IMR-90 (cell line): Measurements from ENCODE around the gene PLEKHS1. TPM values are rescaled to one million over a fixed set of nuclear protein-coding genes. Genes with fewer than 3 reads are reported as not detected.

ENCODE experiments used
- ATAC-seq: fragments of 200-7000 bp; cut with Tn5 transposase; 2 replicates; pipeline ENCODE4 v1.9.1; 2020; ENCODE audit warnings: low read depth, mild to moderate bottlenecking, moderate library complexity
- BruUV-seq: library from RNA; stranded (reverse); fragments of 400-500 nt; replicated peaks from 2 replicates; lab custom pipeline; 2021; lab: Mats Ljungman, UMichigan
- CTCF ChIA-PET: fragments of 300-600 bp; formaldehyde crosslinking; extraction: SDS; loops from one replicate; lab custom pipeline; 2021; ENCODE audit warnings: antibody characterized with exemption; lab: Yijun Ruan, JAX
- POLR2A ChIA-PET: fragments of 300-600 bp; sonication (Branson Sonifier 250); formaldehyde crosslinking; loops from one replicate; lab custom pipeline; 2022; ENCODE audit warnings: antibody characterized with exemption; ENCODE audit not compliant: unreplicated experiment; lab: Charles Lee
- DNase-seq: peaks from one replicate; pipeline ENCODE4 v3.0.0; 2013
- H2AFZ ChIP-seq: replicated peaks from 2 replicates; pipeline ENCODE3; 2013; ENCODE audit warnings: low read length, mild to moderate bottlenecking; ENCODE audit not compliant: poor library complexity
- H2AK5ac ChIP-seq: 2 replicates; pipeline ENCODE4 v1.6.1; 2013; ENCODE audit warnings: low read depth, low read length, inconsistent platforms
- H2AK9ac ChIP-seq: replicated peaks from 2 replicates; pipeline ENCODE3; 2013; ENCODE audit warnings: mild to moderate bottlenecking, low read depth, low read length, moderate library complexity; ENCODE audit not compliant: poor library complexity
- H2BK120ac ChIP-seq: 2 replicates; pipeline ENCODE4 v1.6.1; 2013; ENCODE audit warnings: low read depth, low read length, inconsistent platforms
- H2BK15ac ChIP-seq: 3 replicates; pipeline ENCODE4 v1.6.1; 2013; ENCODE audit warnings: low read depth, low read length, inconsistent platforms
- H2BK20ac ChIP-seq: 2 replicates; pipeline ENCODE4 v1.6.1; 2013; ENCODE audit warnings: low read depth, mild to moderate bottlenecking, inconsistent platforms, low read length, moderate library complexity
- H2BK5ac ChIP-seq: 2 replicates; pipeline ENCODE4 v1.6.1; 2013; ENCODE audit warnings: mild to moderate bottlenecking, low read depth, low read length, inconsistent platforms; ENCODE audit not compliant: poor library complexity, severe bottlenecking
- H3K14ac ChIP-seq: replicated peaks from 2 replicates; pipeline ENCODE4 v1.6.1; 2013; ENCODE audit warnings: low read depth, low read length, inconsistent platforms
- H3K18ac ChIP-seq: 2 replicates; pipeline ENCODE4 v1.6.1; 2013; ENCODE audit warnings: low read depth, low read length, control low read depth
- H3K23ac ChIP-seq: 2 replicates; pipeline ENCODE4 v1.6.1; 2013; ENCODE audit warnings: low read depth, low read length, inconsistent platforms
- H3K27ac ChIP-seq: 2 replicates; pipeline ENCODE4 v1.5.1; 2013; ENCODE audit warnings: mild to moderate bottlenecking, control low read depth, low read length; ENCODE audit not compliant: insufficient read depth
- H3K27me3 ChIP-seq: 2 replicates; pipeline ENCODE4 v1.6.1; 2013; ENCODE audit warnings: low read length; ENCODE audit not compliant: control insufficient read depth, insufficient read depth
- H3K36me3 ChIP-seq: 2 replicates; pipeline ENCODE4 v1.6.1; 2013; ENCODE audit warnings: low read length, mixed read lengths; ENCODE audit not compliant: control insufficient read depth, insufficient read depth
- H3K4ac ChIP-seq: 2 replicates; pipeline ENCODE4 v1.6.1; 2013; ENCODE audit warnings: low read depth, low read length, inconsistent platforms
- H3K4me1 ChIP-seq: 2 replicates; pipeline ENCODE4 v1.6.1; 2013; ENCODE audit warnings: low read length, mixed read lengths; ENCODE audit not compliant: control insufficient read depth, insufficient read depth
- H3K4me2 ChIP-seq: 2 replicates; pipeline ENCODE4 v1.6.1; 2013; ENCODE audit warnings: low read depth, mild to moderate bottlenecking, control low read depth, low read length, moderate library complexity
- H3K4me3 ChIP-seq: 2 replicates; pipeline ENCODE4 v1.5.1; 2013; ENCODE audit warnings: low read depth, mild to moderate bottlenecking, control low read depth, low read length, moderate library complexity; ENCODE audit not compliant: insufficient read depth
- H3K56ac ChIP-seq: 2 replicates; pipeline ENCODE4 v1.6.1; 2013; ENCODE audit warnings: low read length, inconsistent platforms; ENCODE audit not compliant: insufficient read depth; ENCODE audit errors: extremely low read depth
- H3K79me1 ChIP-seq, 2 experiments: 2 replicates each; pipeline ENCODE4 v1.6.1; 2013; ENCODE audit warnings: low read length in 2 of 2, inconsistent platforms in 1 of 2, low read depth in 1 of 2
- H3K9ac ChIP-seq: 2 replicates; pipeline ENCODE4 v1.6.1; 2013; ENCODE audit warnings: low read depth, low read length, control low read depth
- H3K9me1 ChIP-seq: 2 replicates; pipeline ENCODE4 v1.6.1; 2013; ENCODE audit warnings: low read length, inconsistent platforms; ENCODE audit not compliant: insufficient read depth
- H3K9me3 ChIP-seq: 2 replicates; pipeline ENCODE4 v1.6.1; 2013; ENCODE audit warnings: low read length; ENCODE audit not compliant: control insufficient read depth, insufficient read depth
- H4K20me1 ChIP-seq: 2 replicates; pipeline ENCODE4 v1.6.1; 2013; ENCODE audit warnings: low read length, inconsistent platforms; ENCODE audit not compliant: insufficient read depth
- H4K5ac ChIP-seq: 2 replicates; pipeline ENCODE4 v1.6.1; 2013; ENCODE audit warnings: mild to moderate bottlenecking, low read depth, low read length, control low read depth
- H4K8ac ChIP-seq, 2 experiments: 2 replicates each; pipeline ENCODE4 v1.6.1; 2013; ENCODE audit warnings: low read depth in 2 of 2, low read length in 2 of 2, control low read depth in 1 of 2, inconsistent platforms in 1 of 2
- H4K91ac ChIP-seq: 2 replicates; pipeline ENCODE4 v1.6.1; 2013; ENCODE audit warnings: low read depth, low read length, inconsistent platforms; ENCODE audit not compliant: insufficient read depth
- CEBPB ChIP-seq: IDR thresholded peaks from 2 replicates; pipeline ENCODE4 v1.6.1; 2012; ENCODE audit warnings: low read depth, low read length, improper control_type of control experiment
- NFE2L2 ChIP-seq: fragments of 150-350 bp; IDR thresholded peaks from 2 replicates; pipeline ENCODE4 v1.6.1; 2016; ENCODE audit warnings: low read depth, mild to moderate bottlenecking, low read length
- POLR2A ChIP-seq: IDR thresholded peaks from 2 replicates; pipeline ENCODE4 v1.6.1; 2012; ENCODE audit warnings: mild to moderate bottlenecking, low read depth, low read length
- RAD21 ChIP-seq: IDR thresholded peaks from 2 replicates; pipeline ENCODE4 v1.6.1; 2012; ENCODE audit warnings: low read length, improper control_type of control experiment
- RCOR1 ChIP-seq: IDR thresholded peaks from 2 replicates; pipeline ENCODE4 v1.6.1; 2012; ENCODE audit warnings: mild to moderate bottlenecking, low read length, improper control_type of control experiment; ENCODE audit not compliant: insufficient replicate concordance
- RFX5 ChIP-seq: IDR thresholded peaks from 2 replicates; pipeline ENCODE4 v1.8.0; 2012; ENCODE audit warnings: low read depth, mild to moderate bottlenecking, low read length, moderate library complexity
- WGBS, 2 experiments: methylation state at CpG; one replicate each; pipeline versions ENCODE4 v1.1.5 to v1.1.7; 2013; ENCODE audit warnings: missing lambda C conversion rate in 2 of 2; ENCODE audit not compliant: insufficient read length in 1 of 2; ENCODE audit errors: extremely low coverage in 2 of 2; 5-methylcytosine and 5-hydroxymethylcytosine counted together
- dilution Hi-C: fragments of 300-500 bp; cut with HindIII; formaldehyde crosslinking; loops from one replicate; pipeline ENCODE4 v1.14.3; 2018; ENCODE audit warnings: low sequenced_read_pairs; ENCODE audit not compliant: unreplicated experiment
- in situ Hi-C: fragments of 300-500 bp; cut with MboI; formaldehyde crosslinking; loops from 3 replicates; pipeline ENCODE4 v1.14.3; 2019; ENCODE audit warnings: low sequenced_read_pairs, inconsistent platforms, mixed read lengths
- intact Hi-C: fragments of 100-400 bp; cut with micrococcal nuclease; formaldehyde crosslinking; loops from 2 replicates; pipeline ENCODE4 v1.10.0; 2022
- polyA plus RNA-seq, 3 experiments: library from polyadenylated mRNA; depleted of rRNA; stranded (reverse); fragments of >200 nt; gene quantifications; 2 replicates each; pipeline ENCODE4 v1.2.3, GENCODE V29; 2012; ENCODE audit warnings: low replicate concordance in 1 of 3
- total RNA-seq: library from RNA; depleted of rRNA; stranded (reverse); fragments of >200 nt; gene quantifications from 2 replicates; pipeline ENCODE4 v1.2.3, GENCODE V29; 2012
- TF ChIP-seq, protein P1 (sequence below): fragments of 150-350 bp; IDR thresholded peaks from 2 replicates; pipeline ENCODE4 v1.6.1; 2016; ENCODE audit warnings: low read depth, mild to moderate bottlenecking, low read length, moderate library complexity, borderline replicate concordance
- TF ChIP-seq, protein P2 (sequence below): fragments of 150-350 bp; IDR thresholded peaks from 2 replicates; pipeline ENCODE4 v1.6.1; 2017; ENCODE audit warnings: mild to moderate bottlenecking, antibody characterized with exemption, low read length, low read depth

PLEKHS1 gene
- total and polyA plus RNA-seq, 2 of the 4 experiments (the other 2 are of a cell fraction) = not detected

DNA sequence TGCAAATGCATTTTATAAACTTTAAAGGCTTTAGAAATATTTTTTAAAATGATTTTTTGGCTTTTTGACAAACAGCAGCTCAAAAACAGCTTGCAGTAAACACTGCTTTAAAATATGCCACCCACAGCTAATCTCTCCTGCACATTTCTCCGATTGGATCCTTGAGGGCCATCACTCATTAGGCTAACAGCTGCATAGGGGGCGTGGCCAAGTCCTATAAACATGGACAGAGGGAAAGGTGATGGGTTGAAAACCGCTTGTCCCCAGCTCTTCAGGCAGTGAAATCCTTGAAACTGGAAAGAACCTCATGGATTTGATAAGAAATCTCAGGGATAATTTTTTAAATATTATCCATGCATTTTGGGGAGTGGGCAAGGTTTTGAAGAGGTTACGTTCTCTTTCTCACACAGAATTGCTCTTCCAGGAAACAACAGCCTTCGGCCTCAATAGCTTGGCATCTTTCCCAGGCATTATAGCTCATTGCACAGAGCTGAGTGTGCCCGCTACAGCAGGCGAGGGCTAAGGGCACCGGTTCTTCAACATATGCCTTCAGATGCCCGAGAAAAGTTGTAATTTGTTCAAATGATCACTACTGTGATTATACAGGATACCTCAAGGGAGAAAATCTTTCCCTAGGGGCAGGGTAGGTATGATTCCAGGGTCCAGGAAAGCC, 1.7 kb downstream of the PLEKHS1 start:
- ChIA-PET CTCF (interaction anchor here (0.6 kb wide), 1 partner anchor 335 kb away, joined by 3 read pairs; no protein-coding TSS in a partner anchor), POLR2A (no interaction called here)
- intact Hi-C loops = no loop called here
- no peak overlapping the region for H3K56ac ChIP-seq
- H3K4ac ChIP-seq = no peak overlapping the region
- no peaks in the 10 kb centered on the region for H3K36me3 ChIP-seq
- H2AFZ ChIP-seq = no peak overlapping the region
- H3K14ac ChIP-seq = no peak overlapping the region
- no peak overlapping the region for H4K8ac ChIP-seq
- TF ChIP-seq, protein P1, sequence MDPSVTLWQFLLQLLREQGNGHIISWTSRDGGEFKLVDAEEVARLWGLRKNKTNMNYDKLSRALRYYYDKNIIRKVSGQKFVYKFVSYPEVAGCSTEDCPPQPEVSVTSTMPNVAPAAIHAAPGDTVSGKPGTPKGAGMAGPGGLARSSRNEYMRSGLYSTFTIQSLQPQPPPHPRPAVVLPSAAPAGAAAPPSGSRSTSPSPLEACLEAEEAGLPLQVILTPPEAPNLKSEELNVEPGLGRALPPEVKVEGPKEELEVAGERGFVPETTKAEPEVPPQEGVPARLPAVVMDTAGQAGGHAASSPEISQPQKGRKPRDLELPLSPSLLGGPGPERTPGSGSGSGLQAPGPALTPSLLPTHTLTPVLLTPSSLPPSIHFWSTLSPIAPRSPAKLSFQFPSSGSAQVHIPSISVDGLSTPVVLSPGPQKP = no peak
- no peak for TF ChIP-seq RFX5
- no peak for TF ChIP-seq RCOR1
- TF ChIP-seq NFE2L2 = no peak
- no peak for TF ChIP-seq RAD21
- TF ChIP-seq POLR2A = no peak
- TF ChIP-seq CEBPB = no peak
- TF ChIP-seq, protein P2, sequence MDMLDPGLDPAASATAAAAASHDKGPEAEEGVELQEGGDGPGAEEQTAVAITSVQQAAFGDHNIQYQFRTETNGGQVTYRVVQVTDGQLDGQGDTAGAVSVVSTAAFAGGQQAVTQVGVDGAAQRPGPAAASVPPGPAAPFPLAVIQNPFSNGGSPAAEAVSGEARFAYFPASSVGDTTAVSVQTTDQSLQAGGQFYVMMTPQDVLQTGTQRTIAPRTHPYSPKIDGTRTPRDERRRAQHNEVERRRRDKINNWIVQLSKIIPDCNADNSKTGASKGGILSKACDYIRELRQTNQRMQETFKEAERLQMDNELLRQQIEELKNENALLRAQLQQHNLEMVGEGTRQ = no peak
- no TSS peak for BruUV-seq
- H2AK9ac ChIP-seq = no peak overlapping the region
- peak; percentile 6 for DNase-seq
- H2AK5ac ChIP-seq = no peak overlapping the region
- no peaks in the 10 kb centered on the region for H3K9me3 ChIP-seq
- no peak for ATAC-seq
- no peak overlapping the region for H2BK15ac ChIP-seq
- no peak overlapping the region for H3K23ac ChIP-seq
- H3K9me1 ChIP-seq = no peaks in the 10 kb centered on the region
- H3K27ac ChIP-seq = no peak overlapping the region
- no peak overlapping the region for H3K9ac ChIP-seq
- no peak overlapping the region; the same call in 1 of the 2 replicates for H3K4me2 ChIP-seq
- no peak overlapping the region for H3K4me3 ChIP-seq
- H3K4me1 ChIP-seq = no peaks in the 10 kb centered on the region
- no peak overlapping the region for H2BK5ac ChIP-seq
- 50% methylated on average over 1 of the region's 9 CpGs; no CpG with 5 or more reads in 1 of the 2 experiments for WGBS, 2 experiments
- H3K18ac ChIP-seq = no peak overlapping the region
- H2BK120ac ChIP-seq = no peak overlapping the region
- no peaks in the 10 kb centered on the region for H4K20me1 ChIP-seq
- in situ Hi-C loops = no loop called here
- dilution Hi-C loops = no loop called here
- H4K5ac ChIP-seq = no peak overlapping the region
- no peak overlapping the region for H2BK20ac ChIP-seq
- peaks cover 6% of the 10 kb centered on the region; the same call in 1 of the 2 replicates for H3K27me3 ChIP-seq
- no peaks in the 10 kb centered on the region for H3K79me1 ChIP-seq
- H4K91ac ChIP-seq = no peak overlapping the region
